DLD1 (cell line): ENCODE data around the gene DGCR2.

ENCODE experiments used
- in situ Hi-C: cut with HindIII; loops from 2 replicates; pipeline ENCODE4 v1.10.0; 2017; ENCODE audit warnings: low sequenced_read_pairs

DGCR2 gene

GRCh38 chr22:19109198-19110063 lies 12.8 kb downstream of the DGCR2 start:
- in situ Hi-C loops: no loop called here

GRCh38 chr22:19108807-19109197 lies 13.4 kb downstream of the DGCR2 start:
- in situ Hi-C loops: no loop called here

GRCh38 chr22:19107730-19108074 lies 14.5 kb downstream of the DGCR2 start:
- in situ Hi-C loops: no loop called here

- in situ Hi-C loops: no loop called here
These were observed 15.1 kb downstream of the DGCR2 start for GRCh38 chr22:19106886-19107729.

- in situ Hi-C loops: no loop called here
These were observed 16.1 kb downstream of the DGCR2 start for GRCh38 chr22:19105867-19106802.

- in situ Hi-C loops: no loop called here
These were observed 16.8 kb downstream of the DGCR2 start for GRCh38 chr22:19105456-19105855.

GRCh38 chr22:19103880-19104821 lies 18.1 kb downstream of the DGCR2 start:
- in situ Hi-C loops: no loop called here

- in situ Hi-C loops: no loop called here
These were observed 24.1 kb downstream of the DGCR2 start for GRCh38 chr22:19098157-19098556.

GRCh38 chr22:19097518-19097917 lies 24.7 kb downstream of the DGCR2 start:
- in situ Hi-C loops: no loop called here

- in situ Hi-C loops: no loop called here
These were observed 25.7 kb downstream of the DGCR2 start for GRCh38 chr22:19096555-19096954.

GRCh38 chr22:19094393-19094997 lies 27.7 kb downstream of the DGCR2 start:
- in situ Hi-C loops: no loop called here

GRCh38 chr22:19092725-19093124 lies 29.5 kb downstream of the DGCR2 start:
- in situ Hi-C loops: no loop called here

GRCh38 chr22:19090586-19091127 lies 31.6 kb downstream of the DGCR2 start:
- in situ Hi-C loops: no loop called here

GRCh38 chr22:19090183-19090582 lies 32.0 kb downstream of the DGCR2 start:
- in situ Hi-C loops: no loop called here

- in situ Hi-C loops: no loop called here
These were observed 33.2 kb downstream of the DGCR2 start for GRCh38 chr22:19088866-19089595.

- in situ Hi-C loops: no loop called here
These were observed 35.3 kb downstream of the DGCR2 start for GRCh38 chr22:19086896-19087295.

- in situ Hi-C loops: no loop called here
These were observed 35.8 kb downstream of the DGCR2 start for GRCh38 chr22:19086417-19086816.

- in situ Hi-C loops: no loop called here
These were observed 36.9 kb downstream of the DGCR2 start for GRCh38 chr22:19085233-19085718.
